LNCAP (cell line): Measurements from ENCODE around the gene ZNF438.

Experiments
- CTCF ChIP-seq: fragments of 450-650 bp; IDR thresholded peaks from 2 replicates; pipeline ENCODE4 v1.5.1; 2017; ENCODE audit warnings: mild to moderate bottlenecking

Gene ZNF438

GRCh38 chr10:30963992-30964930, 67.4 kb downstream of the ZNF438 start:
- no peak for TF ChIP-seq CTCF

GRCh38 chr10:30962522-30962921, 69.1 kb downstream of the ZNF438 start:
- no peak for TF ChIP-seq CTCF

GRCh38 chr10:30959836-30960210, 71.8 kb downstream of the ZNF438 start:
- no peak for TF ChIP-seq CTCF

- TF ChIP-seq CTCF: no peak
Observed at GRCh38 chr10:30944005-30944404, 87.7 kb downstream of the ZNF438 start.

- TF ChIP-seq CTCF: no peak
Observed at GRCh38 chr10:30943451-30943850, 88.2 kb downstream of the ZNF438 start.

- no peak for TF ChIP-seq CTCF
Observed at GRCh38 chr10:30940256-30940655, 91.4 kb downstream of the ZNF438 start.

GRCh38 chr10:30939643-30940251, 91.9 kb downstream of the ZNF438 start:
- TF ChIP-seq CTCF: no peak
